GM18873 (cell line): ENCODE data around the gene RBM18.

Source experiments
- ATAC-seq: cut with Tn5 transposase; IDR thresholded peaks from one replicate; pipeline ENCODE4 v1.9.1; 2021; ENCODE audit warnings: mild to moderate bottlenecking, moderate library complexity, moderate number of reproducible peaks; ENCODE audit not compliant: unreplicated experiment, low FRiP score

The RBM18 gene

GRCh38 chr9:122207096-122207495 is 57.5 kb downstream of the RBM18 start:
- no peak for ATAC-seq

- no peak for ATAC-seq
Measured at GRCh38 chr9:122206118-122207046, 58.3 kb downstream of the RBM18 start.

- no peak for ATAC-seq
Measured at GRCh38 chr9:122205176-122205575, 59.5 kb downstream of the RBM18 start.

- ATAC-seq, result no peak
Measured at GRCh38 chr9:122204491-122204890, 60.1 kb downstream of the RBM18 start.

- ATAC-seq, result no peak
Measured at GRCh38 chr9:122204055-122204454, 60.6 kb downstream of the RBM18 start.

- ATAC-seq, result no peak
Measured at GRCh38 chr9:122202111-122202510, 62.5 kb downstream of the RBM18 start.

- no peak for ATAC-seq
Measured at GRCh38 chr9:122201641-122202040, 63.0 kb downstream of the RBM18 start.

GRCh38 chr9:122200960-122201595 is 63.6 kb downstream of the RBM18 start:
- no peak for ATAC-seq

- no peak for ATAC-seq
Measured at GRCh38 chr9:122197882-122198281, 66.8 kb downstream of the RBM18 start.

- no peak for ATAC-seq
Measured at GRCh38 chr9:122197426-122197825, 67.2 kb downstream of the RBM18 start.

- ATAC-seq, result no peak
Measured at GRCh38 chr9:122195875-122196274, 68.8 kb downstream of the RBM18 start.

GRCh38 chr9:122193651-122194050 is 71.0 kb downstream of the RBM18 start:
- ATAC-seq, result no peak

- ATAC-seq, result no peak
Measured at GRCh38 chr9:122192914-122193525, 71.6 kb downstream of the RBM18 start.

- no peak for ATAC-seq
Measured at GRCh38 chr9:122192261-122192875, 72.3 kb downstream of the RBM18 start.

- no peak for ATAC-seq
Measured at GRCh38 chr9:122191584-122191983, 73.1 kb downstream of the RBM18 start.

GRCh38 chr9:122190597-122191381 is 73.9 kb downstream of the RBM18 start:
- no peak for ATAC-seq

GRCh38 chr9:122188369-122188768 is 76.3 kb downstream of the RBM18 start:
- no peak for ATAC-seq
